NCI-H2196 treated with DMSO at 0.1 percent for 48 hours (cell line): ENCODE measurements around the gene ACVR2A.

Experiments
- DNase-seq: peaks from one replicate; lab custom pipeline; 2025; ENCODE audit not compliant: unreplicated experiment; lab: John Stamatoyannopoulos, UW

The ACVR2A gene

GRCh38 chr2:147917161-147917560, 72.3 kb downstream of the ACVR2A start:
- no peak for DNase-seq

- DNase-seq = no peak
Measured at GRCh38 chr2:147923846-147924245, 79.0 kb downstream of the ACVR2A start.

GRCh38 chr2:147924647-147925046, 79.8 kb downstream of the ACVR2A start:
- DNase-seq = no peak

GRCh38 chr2:147925886-147926285, 81.1 kb downstream of the ACVR2A start:
- DNase-seq = no peak

- DNase-seq = no peak
Measured at GRCh38 chr2:147927053-147927588, 82.3 kb downstream of the ACVR2A start.

GRCh38 chr2:147933931-147934330, 89.1 kb downstream of the ACVR2A start:
- no peak for DNase-seq

- DNase-seq = no peak
Measured at GRCh38 chr2:147934881-147935620, 90.2 kb downstream of the ACVR2A start.

GRCh38 chr2:147937744-147938349, 93.0 kb downstream of the ACVR2A start:
- DNase-seq = peak; percentile 50

- DNase-seq = no peak
Measured at GRCh38 chr2:147939313-147939712, 94.5 kb downstream of the ACVR2A start.

- DNase-seq = no peak
Measured at GRCh38 chr2:147945660-147946059, 100.8 kb downstream of the ACVR2A start.

- DNase-seq = no peak
Measured at GRCh38 chr2:147952118-147952517, 107.3 kb downstream of the ACVR2A start.

- DNase-seq = no peak
Measured at GRCh38 chr2:147968571-147968970, 123.7 kb downstream of the ACVR2A start.

GRCh38 chr2:147976102-147976501, 131.3 kb downstream of the ACVR2A start:
- no peak for DNase-seq

GRCh38 chr2:147977679-147978078, 132.8 kb downstream of the ACVR2A start:
- DNase-seq = no peak
